Psoas muscle (tissue), 8 donors: ENCODE data around the gene COG1. TPM values are rescaled to one million over a fixed set of nuclear protein-coding genes. Genes with fewer than 3 reads are reported as not detected.

Experiments used
- ATAC-seq, 4 donors: fragments of 200-7000 bp; cut with Tn5 transposase; one replicate each; pipeline ENCODE4 v1.9.1; 2020; ENCODE audit warnings: moderate library complexity in 3 of 4, mild to moderate bottlenecking in 2 of 4
- DNase-seq, 2 donors: peaks; one replicate each; pipeline ENCODE4 v3.0.0-alpha.2; 2020
- H3K27ac ChIP-seq: fragments of 200-600 bp; one replicate; pipeline ENCODE4 v1.8.0; 2022
- H3K27me3 ChIP-seq, 3 donors: fragments of 200-600 bp in 1 of 3; one replicate each; pipeline versions ENCODE4 v1.6.1 to v1.8.0; 2013 to 2022; ENCODE audit warnings: low read length in 2 of 3, mild to moderate bottlenecking in 2 of 3, moderate library complexity in 1 of 3; ENCODE audit not compliant: insufficient read depth in 3 of 3
- H3K36me3 ChIP-seq, 2 donors: fragments of 200-600 bp in 1 of 2; one replicate each; pipeline versions ENCODE4 v1.6.1 to v1.8.0; 2013 to 2022; ENCODE audit warnings: low read depth in 1 of 2, mild to moderate bottlenecking in 1 of 2, moderate library complexity in 1 of 2; ENCODE audit not compliant: insufficient read depth in 1 of 2
- H3K4me1 ChIP-seq: fragments of 200-600 bp; one replicate; pipeline ENCODE4 v1.8.0; 2022
- H3K4me3 ChIP-seq: fragments of 200-600 bp; one replicate; pipeline ENCODE4 v1.8.0; 2022; ENCODE audit warnings: mild to moderate bottlenecking
- H3K9me3 ChIP-seq: fragments of 200-600 bp; one replicate; pipeline ENCODE4 v1.8.0; 2022
- WGBS, 3 donors: extraction: QIAGEN DNeasy Blood & Tissue Kit; methylation state at CpG; one replicate each; pipeline versions ENCODE4 v1.1.6 to v1.1.7; 2013; 5-methylcytosine and 5-hydroxymethylcytosine counted together
- intact Hi-C, 2 donors: fragments of 100-400 bp; cut with DNase I; formaldehyde crosslinking; loops; one replicate each; pipeline versions ENCODE4 v1.11.0 to v1.14.2; 2022
- polyA plus RNA-seq, 3 donors: library from polyadenylated mRNA; stranded (reverse); fragments of 200-250 nt; gene quantifications; one replicate each; pipeline ENCODE4 v1.2.3, GENCODE V29; 2013
- total RNA-seq, 4 donors: library from RNA; stranded (reverse); fragmentation: NEBNext Ultra II Directional in 2 of 4; extraction: Animal tissue kit (Norgen Biotek cat#: 25700) in 2 of 4; gene quantifications; one replicate each; pipeline versions ENCODE4 v1.2.1 to v1.2.4, GENCODE V29; 2021 to 2023
- TF ChIP-seq, protein P1 (sequence below): fragments of 200-600 bp; IDR thresholded peaks from one replicate; pipeline ENCODE4 v1.8.0; 2022; ENCODE audit warnings: antibody characterized with exemption
- donor health status: healthy with polysubstance abuse.
- donor health status: DM: no; HTN: no; CAD: no; lungs with moderate emphysema.
- donor health status: Bipolar disorder and iron deficiency.
- donor health status: healthy.
- donor health status: DM: yes; HTN: yes; CAD: no.
- donor health status: DM: no; HTN: no; CAD: no.
- donor health status: DM: no; HTN: no; CAD: no.
- donor health status: DM: yes; HTN: yes; CAD: no.

COG1 gene
- total and polyA plus RNA-seq, 7 donors = 28.9 to 61.9 (median 48.4) TPM

DNA sequence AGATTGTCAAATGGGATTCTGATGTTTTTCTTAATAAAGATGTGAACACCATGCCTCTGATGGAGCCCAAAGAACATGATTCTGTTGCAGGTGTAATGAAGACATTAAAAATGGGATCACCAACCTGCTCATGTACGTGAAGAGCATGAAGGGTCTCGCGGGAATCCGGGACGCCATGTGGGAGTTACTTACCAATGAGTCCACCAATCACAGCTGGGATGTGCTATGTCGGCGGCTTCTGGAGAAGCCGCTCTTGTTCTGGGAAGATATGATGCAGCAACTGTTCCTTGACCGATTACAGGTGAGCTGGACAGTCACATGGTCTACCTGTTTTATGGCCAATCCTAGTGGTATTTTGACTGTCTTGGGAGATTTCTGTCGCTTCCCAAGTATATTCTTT lies 7.6 kb downstream of the COG1 start:
- Histone ChIP-seq H3K9me3 (no peaks in the 10 kb centered on the region), H3K4me3 (no peak overlapping the region), H3K27me3 (no peaks in the 10 kb centered on the region), H3K4me1 (peaks cover 5% of the 10 kb centered on the region), H3K36me3 (peaks cover 11 to 93% of the 10 kb centered on the region in 2 donors), H3K27ac (no peak overlapping the region)
- DNase-seq (no peak), ATAC-seq (no peak)
- 84 to 91% (median 89%) methylated on average over 10 of the region's 10 CpGs for WGBS, 3 donors
- TF ChIP-seq, protein P1, sequence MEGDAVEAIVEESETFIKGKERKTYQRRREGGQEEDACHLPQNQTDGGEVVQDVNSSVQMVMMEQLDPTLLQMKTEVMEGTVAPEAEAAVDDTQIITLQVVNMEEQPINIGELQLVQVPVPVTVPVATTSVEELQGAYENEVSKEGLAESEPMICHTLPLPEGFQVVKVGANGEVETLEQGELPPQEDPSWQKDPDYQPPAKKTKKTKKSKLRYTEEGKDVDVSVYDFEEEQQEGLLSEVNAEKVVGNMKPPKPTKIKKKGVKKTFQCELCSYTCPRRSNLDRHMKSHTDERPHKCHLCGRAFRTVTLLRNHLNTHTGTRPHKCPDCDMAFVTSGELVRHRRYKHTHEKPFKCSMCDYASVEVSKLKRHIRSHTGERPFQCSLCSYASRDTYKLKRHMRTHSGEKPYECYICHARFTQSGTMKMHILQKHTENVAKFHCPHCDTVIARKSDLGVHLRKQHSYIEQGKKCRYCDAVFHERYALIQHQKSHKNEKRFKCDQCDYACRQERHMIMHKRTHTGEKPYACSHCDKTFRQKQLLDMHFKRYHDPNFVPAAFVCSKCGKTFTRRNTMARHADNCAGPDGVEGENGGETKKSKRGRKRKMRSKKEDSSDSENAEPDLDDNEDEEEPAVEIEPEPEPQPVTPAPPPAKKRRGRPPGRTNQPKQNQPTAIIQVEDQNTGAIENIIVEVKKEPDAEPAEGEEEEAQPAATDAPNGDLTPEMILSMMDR = no peak
- intact Hi-C loops = no loop called here

DNA sequence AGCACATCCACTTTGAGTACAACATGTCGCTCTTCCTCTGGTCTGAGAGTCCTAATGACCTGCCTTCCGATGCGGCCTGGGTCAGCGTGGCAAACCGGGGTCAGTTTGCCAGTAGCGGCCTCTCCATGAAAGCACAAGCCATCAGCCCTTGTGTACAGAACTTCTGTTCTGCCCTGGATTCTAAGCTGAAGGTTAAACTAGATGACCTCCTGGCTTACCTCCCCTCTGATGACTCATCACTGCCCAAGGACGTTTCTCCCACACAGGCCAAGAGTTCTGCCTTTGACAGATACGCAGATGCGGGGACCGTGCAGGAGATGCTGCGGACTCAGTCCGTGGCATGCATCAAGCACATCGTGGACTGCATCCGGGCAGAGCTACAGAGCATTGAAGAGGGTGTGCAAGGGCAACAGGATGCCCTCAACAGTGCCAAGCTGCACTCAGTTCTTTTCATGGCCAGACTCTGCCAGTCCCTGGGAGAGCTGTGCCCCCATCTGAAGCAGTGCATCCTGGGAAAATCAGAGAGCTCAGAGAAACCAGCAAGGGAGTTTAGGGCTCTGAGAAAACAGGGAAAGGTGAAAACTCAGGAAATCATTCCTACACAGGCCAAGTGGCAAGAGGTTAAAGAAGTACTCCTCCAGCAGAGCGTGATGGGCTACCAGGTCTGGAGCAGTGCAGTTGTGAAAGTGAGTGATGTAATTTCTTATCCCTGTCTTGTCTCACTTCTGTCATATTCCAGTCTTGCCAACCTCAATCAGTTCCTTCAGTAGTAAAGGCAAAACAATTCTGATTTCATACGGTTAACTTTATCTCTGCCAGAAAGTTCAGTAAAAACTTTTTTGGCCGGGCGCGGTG lies 8.6 kb downstream of the COG1 start:
- TF ChIP-seq, protein P1 = no peak
- no peak overlapping the region for H3K27ac ChIP-seq
- H3K27me3 ChIP-seq = no peaks in the 10 kb centered on the region
- no peaks in the 10 kb centered on the region for H3K9me3 ChIP-seq
- no peak for DNase-seq
- intact Hi-C loops = no loop called here
- peaks cover 16 to 100% of the 10 kb centered on the region in 2 donors for H3K36me3 ChIP-seq
- H3K4me1 ChIP-seq = no peaks in the 10 kb centered on the region
- 76 to 83% (median 82%) methylated on average over 19 of the region's 19 CpGs for WGBS, 3 donors
- H3K4me3 ChIP-seq = no peak overlapping the region
- ATAC-seq = peak; percentile 53 to 66 (median 64)

DNA sequence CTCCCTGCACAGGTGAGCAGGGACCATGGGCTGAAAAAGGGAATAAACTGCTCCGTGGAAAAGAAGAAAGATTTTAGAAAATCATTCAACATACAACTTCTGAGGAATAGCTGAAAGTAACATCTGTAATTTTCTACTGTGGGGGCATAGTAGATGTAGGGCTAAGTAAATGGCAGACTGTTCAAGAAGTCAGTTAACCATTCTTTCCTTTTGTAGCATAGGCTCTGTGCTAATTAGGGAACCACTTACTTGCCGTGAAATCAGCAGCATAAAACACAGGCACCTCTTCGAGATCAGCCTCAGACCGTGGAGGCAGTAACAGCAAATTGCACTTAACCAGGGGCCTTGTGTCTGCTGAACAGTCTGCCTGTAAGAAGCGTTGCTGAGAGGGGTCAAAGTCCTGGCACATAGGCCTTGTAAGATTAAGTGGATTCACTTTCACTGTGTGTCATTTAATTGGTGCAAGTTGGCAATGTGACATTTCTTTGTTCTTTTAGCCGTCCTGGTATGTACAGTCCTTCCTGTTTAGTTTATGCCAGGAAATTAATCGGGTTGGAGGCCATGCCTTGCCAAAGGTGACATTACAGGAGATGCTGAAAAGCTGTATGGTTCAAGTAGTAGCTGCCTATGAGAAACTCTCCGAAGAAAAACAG lies 10.4 kb downstream of the COG1 start:
- H3K27me3 ChIP-seq = no peaks in the 10 kb centered on the region
- peaks cover 23 to 100% of the 10 kb centered on the region in 2 donors for H3K36me3 ChIP-seq
- no peak overlapping the region for H3K27ac ChIP-seq
- H3K4me3 ChIP-seq = no peak overlapping the region
- no peaks in the 10 kb centered on the region for H3K9me3 ChIP-seq
- TF ChIP-seq, protein P1 = no peak
- DNase-seq (no peak), ATAC-seq (peak in 3 of 4 donors; percentile 34 to 56 (median 40))
- peaks cover 5% of the 10 kb centered on the region for H3K4me1 ChIP-seq
- intact Hi-C loops = no loop called here
- WGBS, 3 donors = 33 to 42% (median 34%) methylated on average over 8 of the region's 8 CpGs

DNA sequence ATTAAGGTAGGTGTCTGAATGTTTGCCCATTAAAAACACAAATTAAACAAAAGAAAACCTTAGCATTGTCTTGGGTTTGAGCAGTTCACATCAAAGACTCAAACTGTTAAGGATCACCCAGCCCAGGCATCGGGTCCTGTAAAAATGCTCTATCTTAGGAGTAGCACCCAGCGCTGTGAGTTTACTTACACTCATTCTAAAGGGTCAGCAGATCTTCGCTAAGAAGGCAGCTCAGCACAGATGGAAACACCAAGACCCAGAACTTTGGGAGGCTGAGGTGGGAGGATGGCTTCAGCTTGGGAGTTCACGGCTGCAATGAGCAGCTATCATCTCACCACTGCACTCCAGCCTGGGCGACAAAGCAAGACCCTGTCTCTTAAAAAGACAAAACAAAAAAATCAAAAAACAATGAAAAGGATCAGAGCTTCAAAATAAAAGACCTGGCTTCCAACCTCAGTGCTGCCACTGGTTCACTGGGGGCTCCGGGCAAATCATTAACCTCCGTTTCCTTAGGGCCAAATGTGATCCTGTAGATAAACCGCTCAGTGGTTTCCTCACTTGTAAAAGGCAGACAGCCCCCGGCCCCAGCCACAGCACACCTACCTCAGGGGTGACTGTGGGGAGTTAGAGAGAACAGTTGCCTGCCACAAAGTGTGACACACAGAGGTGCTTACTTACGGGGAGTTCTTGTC lies 11.1 kb downstream of the COG1 start:
- H3K27ac ChIP-seq = no peak overlapping the region
- ATAC-seq (no peak), DNase-seq (no peak)
- H3K27me3 ChIP-seq = no peaks in the 10 kb centered on the region
- H3K4me1 ChIP-seq = peaks cover 5% of the 10 kb centered on the region
- H3K4me3 ChIP-seq = no peak overlapping the region
- 74 to 80% (median 75%) methylated on average over 10 of the region's 10 CpGs for WGBS, 3 donors
- peaks cover 23 to 100% of the 10 kb centered on the region in 2 donors for H3K36me3 ChIP-seq
- TF ChIP-seq, protein P1 = no peak
- intact Hi-C loops = no loop called here
- H3K9me3 ChIP-seq = no peaks in the 10 kb centered on the region
